Vagina (tissue), 2 donors: ENCODE measurements around the gene LGMN.

ENCODE experiments used
- POLR2A ChIP-seq, 2 donors: fragments of 450-650 bp; IDR thresholded peaks; one replicate each; pipeline ENCODE4 v1.6.1; 2017; ENCODE audit warnings: antibody characterized with exemption in 2 of 2, mild to moderate bottlenecking in 2 of 2, moderate library complexity in 2 of 2
- TF ChIP-seq, protein P1 (sequence below), 3 experiments: fragments of 450-650 bp in 2 of 3; fragments of 200-600 bp in 1 of 3; sonication (generic) in 1 of 3; IDR thresholded peaks; one replicate each; pipeline ENCODE4 v1.5.1; 2017 to 2019; ENCODE audit warnings: antibody characterized with exemption in 3 of 3, mild to moderate bottlenecking in 2 of 3, moderate library complexity in 2 of 3

DNA sequence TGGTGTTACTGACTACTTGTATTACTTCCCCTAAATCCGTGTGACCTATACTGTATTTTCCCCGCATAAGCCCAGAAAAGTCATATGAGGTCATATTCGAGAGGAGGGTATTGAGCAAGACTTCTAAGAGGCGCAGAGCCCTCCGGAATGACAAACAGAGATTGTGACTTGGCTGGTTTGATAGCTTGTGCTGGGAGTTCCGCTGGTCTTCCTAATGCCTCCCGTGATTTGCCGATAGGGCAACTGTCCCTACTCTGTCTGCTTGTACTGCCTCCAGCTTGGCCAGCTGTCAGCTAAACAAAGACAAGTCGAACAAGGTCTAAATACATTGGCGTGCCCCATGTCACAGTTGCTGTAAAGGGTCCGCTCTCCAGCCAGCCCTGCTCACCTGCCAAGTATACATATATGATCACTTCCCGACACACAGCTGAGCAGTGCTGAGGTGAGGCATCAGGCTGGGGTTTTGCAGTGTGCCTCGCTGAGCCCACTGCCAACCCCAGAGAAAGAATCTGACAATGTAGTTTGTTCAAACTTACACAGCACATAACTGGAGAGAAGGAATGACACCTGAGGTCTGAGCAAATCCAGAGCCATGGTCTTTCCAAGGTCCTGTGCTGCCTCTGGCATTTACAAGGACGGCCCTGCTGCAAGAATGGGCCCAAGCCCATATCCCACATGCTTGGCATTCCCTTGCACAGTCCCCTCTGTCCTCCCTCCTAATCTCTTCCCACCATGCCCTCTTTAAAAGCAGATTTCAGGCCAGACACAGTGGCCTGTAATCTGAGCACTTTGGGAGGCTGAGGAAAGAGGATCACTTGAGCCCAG lies 23.7 kb downstream of the LGMN start:
- TF ChIP-seq, protein P1, sequence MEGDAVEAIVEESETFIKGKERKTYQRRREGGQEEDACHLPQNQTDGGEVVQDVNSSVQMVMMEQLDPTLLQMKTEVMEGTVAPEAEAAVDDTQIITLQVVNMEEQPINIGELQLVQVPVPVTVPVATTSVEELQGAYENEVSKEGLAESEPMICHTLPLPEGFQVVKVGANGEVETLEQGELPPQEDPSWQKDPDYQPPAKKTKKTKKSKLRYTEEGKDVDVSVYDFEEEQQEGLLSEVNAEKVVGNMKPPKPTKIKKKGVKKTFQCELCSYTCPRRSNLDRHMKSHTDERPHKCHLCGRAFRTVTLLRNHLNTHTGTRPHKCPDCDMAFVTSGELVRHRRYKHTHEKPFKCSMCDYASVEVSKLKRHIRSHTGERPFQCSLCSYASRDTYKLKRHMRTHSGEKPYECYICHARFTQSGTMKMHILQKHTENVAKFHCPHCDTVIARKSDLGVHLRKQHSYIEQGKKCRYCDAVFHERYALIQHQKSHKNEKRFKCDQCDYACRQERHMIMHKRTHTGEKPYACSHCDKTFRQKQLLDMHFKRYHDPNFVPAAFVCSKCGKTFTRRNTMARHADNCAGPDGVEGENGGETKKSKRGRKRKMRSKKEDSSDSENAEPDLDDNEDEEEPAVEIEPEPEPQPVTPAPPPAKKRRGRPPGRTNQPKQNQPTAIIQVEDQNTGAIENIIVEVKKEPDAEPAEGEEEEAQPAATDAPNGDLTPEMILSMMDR (IDR thresholded peaks at IDR 0.05) = no peak
- TF ChIP-seq POLR2A (IDR thresholded peaks at IDR 0.05) = no peak
